Stimulated activated CD8-positive, alpha-beta memory T cell treated with anti-CD3 and anti-CD28 coated beads, Interleukin-7, amount 100 ng/mL, for 24 hours (primary cell): ENCODE data around the gene FOXL2NB.
A peak's percentile ranks its signal among the peaks of the same experiment; 100 is the strongest.
"Not testable (repeated sequence)": the region's sequence is repeated elsewhere in the genome, so short reads cannot be mapped to it uniquely, and the experiment has no call there.

Experiments
- DNase-seq: peaks from one replicate; pipeline ENCODE4 v3.0.0-alpha.2; 2020; ENCODE audit warnings: low read depth

FOXL2NB gene

DNA sequence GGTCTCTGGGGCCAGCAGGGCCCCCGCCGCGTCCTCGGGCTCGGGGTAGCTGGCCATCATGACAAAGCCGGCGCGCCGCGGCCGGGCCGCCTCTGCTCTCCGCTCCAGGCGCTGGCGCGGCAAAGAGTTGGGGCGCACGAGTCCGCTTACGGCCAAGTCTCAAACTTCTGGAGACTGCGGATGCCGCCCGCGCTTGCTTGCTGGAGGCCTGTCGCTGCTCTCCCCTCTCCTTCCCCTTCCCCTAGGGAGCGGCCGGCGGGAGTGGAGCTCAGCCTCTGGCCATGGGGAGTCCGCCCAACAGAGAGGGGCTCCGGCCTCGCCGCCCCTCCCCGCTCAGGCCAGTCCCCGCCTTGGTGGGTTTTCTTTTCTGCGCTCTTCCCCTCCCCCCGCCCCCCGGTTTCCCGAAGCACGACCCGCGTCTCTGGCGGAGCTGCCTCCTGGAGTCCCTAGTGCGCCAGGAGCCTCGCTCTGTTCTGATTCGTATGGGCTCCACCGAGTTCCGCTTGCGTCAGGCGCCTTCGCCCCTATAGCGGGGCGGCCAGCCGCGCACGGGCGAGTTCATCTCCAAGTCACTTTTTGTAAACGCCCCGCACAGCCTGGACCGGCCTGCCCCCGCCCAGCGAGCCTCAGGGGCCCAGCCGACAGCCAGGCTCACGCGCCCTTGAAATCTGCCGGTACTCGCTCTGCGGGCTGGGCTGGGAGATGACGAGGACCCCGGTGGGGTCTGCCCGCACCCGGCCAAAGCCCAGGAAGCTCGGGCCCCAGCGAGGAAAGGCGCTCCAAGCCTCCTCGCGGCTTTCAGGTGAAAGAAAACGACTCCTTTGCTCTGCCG lies at the start of gene FOXL2NB, which contains the start of gene FOXL2:
Gene FOXL2NB, plus strand, starts transcription at position 555 of the 832 bp plus-strand sequence. Its CDS starts 148 bp downstream, at position 703.
Gene FOXL2, minus strand, starts transcription at position 475 of the 832 bp plus-strand sequence. Its CDS starts 415 bp downstream, at position 60.
- no peak for DNase-seq

DNA sequence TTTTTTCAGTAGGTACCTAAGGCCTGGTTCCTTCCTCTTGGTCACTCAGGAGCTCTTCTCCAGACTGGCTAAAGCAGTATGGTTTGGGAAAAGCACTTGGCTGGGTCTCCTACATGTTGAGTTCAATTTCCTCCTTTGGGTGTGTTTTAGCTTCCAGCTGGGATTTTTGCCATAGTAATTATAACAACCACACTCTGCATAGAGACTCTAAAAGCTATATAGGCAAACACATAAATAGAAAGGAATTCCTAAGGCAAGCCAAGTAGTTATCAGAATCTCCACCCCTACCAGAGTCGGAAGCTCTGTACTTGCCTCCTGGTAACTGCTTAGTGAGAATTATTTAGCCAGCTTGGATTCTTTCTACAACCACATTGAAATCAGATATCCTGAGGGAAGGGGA lies 48.7 kb upstream of the FOXL2NB start:
- no peak for DNase-seq

DNA sequence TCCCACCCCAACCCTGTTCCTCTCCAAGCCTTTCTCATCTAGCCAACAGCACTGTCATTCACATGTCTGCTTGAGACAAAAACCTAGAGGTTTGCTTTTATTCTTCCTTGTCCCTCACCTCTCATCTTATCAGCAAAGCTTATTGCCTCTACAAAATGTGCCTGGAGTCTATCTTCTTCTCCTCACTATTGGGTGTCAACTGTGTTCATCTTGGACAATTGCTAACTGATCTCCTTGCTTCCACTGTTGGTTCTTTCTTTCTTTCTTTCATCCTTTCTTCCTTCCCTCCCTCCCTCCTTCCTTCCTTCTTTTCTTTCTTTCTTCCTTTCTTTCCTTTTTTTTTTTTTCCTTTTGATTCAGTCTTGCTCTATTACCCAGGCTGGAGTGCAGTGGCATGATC lies 48.3 kb upstream of the FOXL2NB start:
- no peak for DNase-seq

DNA sequence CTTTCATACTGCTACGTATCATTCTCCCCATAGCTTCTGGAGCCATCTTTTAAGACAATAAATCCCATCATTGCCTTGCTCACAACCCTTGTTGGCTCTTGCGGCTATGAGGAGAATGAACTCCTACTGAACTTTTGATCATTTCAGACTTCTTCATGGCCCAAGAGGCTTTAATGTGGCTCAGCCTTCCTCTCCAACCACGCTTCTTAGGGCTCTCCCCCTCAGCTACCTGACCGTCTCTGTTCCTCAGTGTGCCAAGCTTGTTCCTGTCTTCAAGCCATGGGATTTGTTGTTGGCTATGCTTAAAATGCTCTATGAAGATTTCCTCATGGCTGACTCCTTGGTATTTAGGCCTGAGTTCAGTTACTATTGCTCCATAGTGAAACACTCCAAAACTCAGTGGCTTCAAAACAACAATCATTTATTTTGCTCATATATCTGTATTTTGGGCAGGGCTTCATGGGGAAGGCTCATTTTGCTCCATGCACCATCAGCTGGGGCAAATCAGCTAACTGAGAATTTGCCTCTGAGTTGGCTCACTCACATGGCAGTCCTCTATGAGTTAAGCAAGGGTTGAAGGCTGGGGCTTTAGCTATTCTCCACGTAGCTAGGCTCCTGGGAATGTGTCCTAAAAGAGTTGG lies 47.5 kb upstream of the FOXL2NB start:
- DNase-seq = no peak

- no peak for DNase-seq
These were observed 45.5 kb upstream of the FOXL2NB start for GRCh38 chr3:138901567-138901966.

DNA sequence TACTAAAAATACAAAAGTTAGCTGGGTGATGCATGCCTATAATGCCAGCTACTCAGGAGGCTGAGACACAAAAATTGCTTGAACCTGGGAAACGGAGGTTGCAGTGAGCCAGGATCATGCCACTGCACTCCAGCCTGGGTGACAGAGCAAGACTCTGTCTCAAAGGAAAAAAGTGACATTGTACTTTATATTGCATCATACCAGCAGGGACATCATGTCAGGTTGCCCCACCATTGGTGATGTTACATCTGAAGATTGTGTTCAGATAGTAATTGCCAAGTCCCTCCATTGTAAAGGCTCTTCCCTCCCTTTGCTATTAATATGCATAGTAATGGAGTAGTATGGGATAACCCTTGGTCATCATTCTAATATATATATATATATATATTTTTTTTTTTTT lies 44.8 kb upstream of the FOXL2NB start:
- DNase-seq = no peak

DNA sequence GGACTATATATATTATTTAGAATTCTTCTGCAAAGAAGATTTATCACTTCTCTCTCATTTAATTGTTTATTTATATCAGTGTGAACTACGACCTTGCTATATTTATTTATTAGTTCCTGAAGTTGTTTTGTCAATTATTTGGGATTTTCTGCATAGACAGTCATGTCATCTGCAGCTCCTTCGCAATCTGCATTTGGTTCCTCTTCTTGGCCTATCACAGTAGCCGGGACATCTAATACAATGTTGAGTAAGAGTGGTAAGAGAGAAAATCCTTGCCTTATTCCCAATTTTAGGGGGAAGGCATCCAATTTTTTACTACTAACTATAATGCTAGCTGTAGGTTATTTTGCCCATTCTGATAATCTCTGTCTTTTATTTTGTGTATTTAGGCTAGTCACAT lies 39.5 kb upstream of the FOXL2NB start:
- no peak for DNase-seq

- no peak for DNase-seq
These were observed 38.2 kb upstream of the FOXL2NB start for GRCh38 chr3:138908846-138909245.

DNA sequence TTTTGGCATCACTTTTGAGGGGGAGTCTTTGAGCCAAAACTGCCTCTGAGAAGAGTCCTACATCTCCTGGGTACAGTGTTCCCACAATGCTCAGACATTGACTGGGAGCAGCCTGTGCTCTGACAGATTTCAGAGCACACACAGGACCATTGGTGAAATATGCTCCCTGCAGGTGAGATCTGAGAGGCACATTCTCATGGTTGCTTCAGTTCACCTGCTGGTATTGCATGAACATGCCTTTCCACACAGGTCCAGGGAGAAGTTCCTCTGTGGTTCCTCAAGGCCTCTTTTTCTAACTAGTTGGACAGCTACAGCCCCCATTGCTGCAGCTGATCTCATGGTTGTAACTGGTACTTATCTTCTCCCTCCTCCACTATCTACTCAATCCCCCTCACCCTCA lies 37.1 kb upstream of the FOXL2NB start:
- DNase-seq = no peak

- DNase-seq = no peak
These were observed 35.4 kb upstream of the FOXL2NB start for GRCh38 chr3:138911621-138912020.

DNA sequence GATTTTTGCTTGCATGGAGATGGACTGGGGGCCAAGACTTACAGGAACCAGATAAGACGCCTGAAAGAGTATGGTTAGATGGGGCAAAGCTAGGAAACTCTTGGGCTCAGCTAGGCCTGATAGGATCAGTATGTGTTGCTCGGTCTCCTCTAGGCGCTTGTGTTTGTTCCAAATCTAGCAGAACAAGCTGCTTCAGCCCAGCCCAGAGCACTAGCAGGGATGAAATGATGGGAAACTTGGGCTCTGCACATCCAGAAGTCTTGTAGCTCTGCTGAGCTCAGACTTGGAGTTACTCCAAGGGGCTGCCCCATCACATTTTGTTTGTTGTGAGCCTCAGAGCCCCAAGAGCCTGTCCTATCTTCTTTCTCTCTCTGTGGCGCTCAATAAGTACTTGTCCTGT lies 34.8 kb upstream of the FOXL2NB start:
- no peak for DNase-seq

- no peak for DNase-seq
These were observed 33.3 kb upstream of the FOXL2NB start for GRCh38 chr3:138913766-138914165.

DNA sequence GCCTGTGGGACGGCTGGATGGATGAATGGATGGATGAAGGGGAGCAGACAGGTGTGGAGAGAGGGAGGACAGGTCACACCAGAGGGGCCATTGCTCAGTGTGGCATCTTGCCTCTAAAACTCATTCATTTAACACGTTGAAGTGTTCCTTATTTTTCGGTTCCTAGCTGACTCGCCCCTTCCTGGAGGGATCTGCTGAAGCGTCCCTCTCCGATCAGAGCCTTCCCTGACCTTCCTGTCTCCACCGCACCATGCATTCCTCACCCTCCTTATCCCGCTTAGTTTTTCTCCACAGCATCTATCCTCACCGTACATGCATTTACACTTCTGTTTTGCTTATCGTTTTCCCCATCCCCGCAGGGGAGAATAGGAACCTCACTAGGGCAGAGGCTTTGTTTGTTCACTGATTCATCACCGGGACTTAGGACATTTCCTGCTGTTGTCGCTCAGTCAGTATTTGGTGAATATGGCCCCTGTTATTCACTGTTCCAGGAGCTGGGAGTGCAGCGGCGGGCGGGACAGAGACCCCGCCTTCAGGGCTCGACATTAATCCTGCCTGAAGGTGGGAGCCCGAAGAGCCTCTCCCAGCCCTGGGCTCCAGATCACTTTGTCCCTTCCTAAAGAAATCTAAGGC lies 32.0 kb upstream of the FOXL2NB start:
- no peak for DNase-seq

DNA sequence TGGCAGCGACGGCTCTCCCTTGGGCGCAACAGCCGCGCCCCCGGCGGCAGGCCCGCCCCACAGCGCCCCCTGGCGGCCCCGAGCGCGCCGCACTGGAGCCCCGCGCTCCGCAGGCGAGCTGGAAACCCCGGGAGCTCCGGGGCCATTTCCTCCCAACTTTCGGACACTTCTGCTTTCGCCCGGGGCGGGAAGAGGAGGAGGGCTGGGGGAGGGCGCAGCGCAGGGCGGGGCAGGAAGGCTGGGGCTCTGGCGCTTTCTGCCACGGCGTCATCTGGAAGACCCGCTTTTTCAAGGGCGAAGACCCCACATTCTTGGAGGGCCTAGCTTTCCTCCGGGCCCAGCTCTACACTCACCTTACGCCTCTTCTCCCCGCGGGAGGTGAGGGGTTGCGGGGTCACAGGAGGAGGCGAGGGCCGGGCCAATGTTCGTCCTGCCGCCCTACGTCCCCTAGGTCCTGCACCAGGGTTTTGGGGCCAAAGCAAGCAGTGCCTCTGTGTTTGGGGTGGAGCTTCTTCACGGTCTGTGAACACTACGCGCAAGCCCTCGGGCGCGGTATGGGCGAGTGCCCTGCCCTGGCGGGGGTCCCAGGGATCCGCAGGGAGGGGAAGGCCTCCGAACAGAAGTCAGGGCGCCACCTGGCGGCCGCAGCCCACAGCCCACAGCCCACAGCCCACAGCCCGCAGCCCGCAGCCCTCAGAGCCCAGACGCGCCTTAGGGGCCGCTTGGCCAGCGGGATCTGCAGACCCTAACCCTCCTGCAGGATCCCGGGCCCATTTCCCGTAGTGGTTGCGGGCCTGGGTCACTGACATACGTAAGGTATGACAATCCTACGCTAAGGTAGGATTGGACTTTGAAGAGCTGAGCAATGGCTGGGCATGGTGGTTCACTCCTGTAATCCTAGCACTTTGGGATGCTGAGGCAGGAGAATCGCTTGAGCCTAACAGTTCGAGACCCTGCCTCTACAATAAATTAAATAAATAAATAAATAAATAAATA lies 31.2 kb upstream of the FOXL2NB start:
- peak; percentile 56 for DNase-seq

DNA sequence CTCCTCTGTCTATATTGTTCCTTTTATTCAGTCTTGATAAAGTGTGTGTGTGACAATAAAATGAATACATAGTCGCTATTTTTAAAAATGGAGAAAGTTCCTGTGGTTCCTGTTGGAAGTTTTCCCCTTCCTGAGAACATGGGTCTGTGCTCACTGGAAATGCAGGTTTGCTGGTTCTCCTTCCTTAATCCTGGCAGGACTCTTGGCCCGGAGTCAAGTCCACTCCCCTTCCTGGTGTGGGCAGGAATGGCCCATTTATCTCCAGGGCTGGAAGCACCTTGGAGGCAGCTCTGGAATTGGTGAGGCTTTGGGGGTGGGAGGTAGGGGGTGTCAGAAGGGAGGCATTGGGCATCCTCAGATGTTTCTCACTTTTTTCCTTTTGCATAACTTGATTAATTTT lies 30.2 kb upstream of the FOXL2NB start:
- DNase-seq = no peak

- DNase-seq = no peak
These were observed 27.7 kb upstream of the FOXL2NB start for GRCh38 chr3:138919325-138919724.

- DNase-seq = no peak
These were observed 25.4 kb upstream of the FOXL2NB start for GRCh38 chr3:138921316-138922292.

DNA sequence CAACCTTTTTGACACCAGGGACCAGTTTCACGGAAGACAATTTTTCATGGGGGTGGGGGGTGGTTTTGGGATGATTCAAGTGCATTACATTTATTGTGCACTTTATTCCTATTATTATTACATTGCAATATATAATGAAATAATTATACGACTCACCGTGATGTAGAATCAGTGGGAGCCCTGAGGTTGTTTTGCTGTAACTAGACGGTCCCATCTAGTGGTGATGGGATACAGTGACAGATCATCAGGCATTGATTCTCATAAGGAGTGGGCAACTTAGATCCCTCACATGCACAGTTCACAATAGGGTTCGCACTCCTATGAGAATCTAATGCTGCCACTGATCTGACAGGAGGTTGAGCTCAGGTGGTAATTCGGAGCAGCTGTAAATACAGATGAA lies 24.6 kb upstream of the FOXL2NB start:
- DNase-seq = not testable (repeated sequence)

GRCh38 chr3:138923531-138923994 lies 23.5 kb upstream of the FOXL2NB start:
- DNase-seq = peak; percentile 72

GRCh38 chr3:138928727-138929372 lies 18.2 kb upstream of the FOXL2NB start:
- no peak for DNase-seq
